ENCODE measurements around the gene FABP7. TPM values are rescaled to one million over a fixed set of nuclear protein-coding genes. Genes with fewer than 3 reads are reported as not detected.

The FABP7 gene
- total RNA-seq, 1 experiment from 2014 or later: not detected

GRCh38 chr6:122735582-122735981 is 43.9 kb upstream of the FABP7 start:
- Histone ChIP-seq H3K9ac (ENCODE audit: low read length) (no peak overlapping the region), H2AFZ (ENCODE audit: low read depth, low read length, poor library complexity, severe bottlenecking) (no peak overlapping the region)
- ATAC-seq: no peak

More at GRCh38 chr6:122735582-122735981, 43.9 kb upstream of the FABP7 start:
- Histone ChIP-seq H3K4me2 (ENCODE audit: low read length) (no peak overlapping the region), H3K9me3 (ENCODE audit: control insufficient read depth in 1 of 2, insufficient read depth in 1 of 2, low read depth in 1 of 2, low read length in 2 of 2) (no peaks in the 10 kb centered on the region), H3K4me3 (replicated peaks in 1 of 2; ENCODE audit: low read depth in 1 of 2, low read length in 2 of 2) (no peak overlapping the region), H3K27ac (ENCODE audit: low read depth, low read length) (no peak overlapping the region), H3K79me2 (ENCODE audit: insufficient read depth, low read length) (no peaks in the 10 kb centered on the region), H3K4me1 (ENCODE audit: control insufficient read depth in 1 of 2, insufficient read depth in 2 of 2, low read length in 2 of 2) (no peaks in the 10 kb centered on the region), H3K9me2 (ENCODE audit: insufficient read depth) (no peaks in the 10 kb centered on the region), H4K20me1 (ENCODE audit: insufficient read depth) (no peaks in the 10 kb centered on the region), H3K36me3 (ENCODE audit: control insufficient read depth in 1 of 2, insufficient read depth in 2 of 2, low read length in 2 of 2) (no peaks in the 10 kb centered on the region), H3K27me3 (ENCODE audit: insufficient read depth, low read length) (no peaks in the 10 kb centered on the region)
- CTCF ChIA-PET: interaction anchor here (1.3 kb wide), 1 partner anchor 104 kb away, joined by 4 read pairs; no protein-coding TSS in a partner anchor
- no peak for TF ChIP-seq CBX3 (IDR thresholded peaks at IDR 0.05; ENCODE audit: low read depth)
- no peak for TF ChIP-seq EZH2phosphoT487 (IDR thresholded peaks at IDR 0.05; ENCODE audit: borderline replicate concordance)
- TF ChIP-seq YY1 (IDR thresholded peaks at IDR 0.05; ENCODE audit: extremely low read depth, insufficient replicate concordance, low read depth, low read length): no peak
- no peak for TF ChIP-seq SIN3A (IDR thresholded peaks at IDR 0.05; ENCODE audit: low read depth)
- TF ChIP-seq ELF1 (IDR thresholded peaks at IDR 0.05; ENCODE audit: borderline replicate concordance, low read depth): no peak
- TF ChIP-seq POLR2A (IDR thresholded peaks at IDR 0.05; ENCODE audit: borderline replicate concordance, extremely low read depth, insufficient read depth, insufficient read length): no peak
- no peak for TF ChIP-seq ATF3 (IDR thresholded peaks at IDR 0.05)
- no peak for TF ChIP-seq ZBTB33 (IDR thresholded peaks at IDR 0.05; ENCODE audit: extremely low read depth, insufficient replicate concordance, low read length)
- TF ChIP-seq EGR1 (IDR thresholded peaks at IDR 0.05; ENCODE audit: low read depth): no peak
- no peak for TF ChIP-seq RAD21 (IDR thresholded peaks at IDR 0.05; ENCODE audit: low read depth)
- TF ChIP-seq CEBPB (IDR thresholded peaks at IDR 0.05; ENCODE audit: low read depth): no peak
- TF ChIP-seq POLR2AphosphoS5 (IDR thresholded peaks at IDR 0.05; ENCODE audit: low read depth, low read length): no peak
- no peak for TF ChIP-seq TCF7L2 (IDR thresholded peaks at IDR 0.05; ENCODE audit: borderline replicate concordance, extremely low read depth, insufficient read depth, insufficient read length)
- no peak for TF ChIP-seq EZH2 (IDR thresholded peaks at IDR 0.05)
- no peak for TF ChIP-seq ZFX (IDR thresholded peaks at IDR 0.05)
- no peak for TF ChIP-seq SP1 (IDR thresholded peaks at IDR 0.05; ENCODE audit: low read depth)
- TF ChIP-seq JUND (IDR thresholded peaks at IDR 0.05): no peak
- intact Hi-C loops (cut with micrococcal nuclease): no loop called here
- BruUV-seq (replicated peaks): no TSS peak
- no peak for DNase-seq (ENCODE audit: low read depth, low spot score)
- RAD21 ChIA-PET (ENCODE audit: low non-redundant PET in 1 of 2, low total read pairs in 2 of 2, uncharacterized antibody in 2 of 2, unreplicated experiment in 2 of 2): no interaction called here
- POLR2A ChIA-PET: no interaction called here
